Thoracic aorta (tissue), 2 donors: ENCODE data around the gene CACNA1B. TPM values are rescaled to one million over a fixed set of nuclear protein-coding genes. Genes with fewer than 3 reads are reported as not detected.
"Not testable (repeated sequence)": the region's sequence is repeated elsewhere in the genome, so short reads cannot be mapped to it uniquely, and the experiment has no call there.

Experiments used
- ATAC-seq: fragments of 150-250 bp; one replicate; pipeline ENCODE4 v1.8.0; 2017; ENCODE audit warnings: low read depth; ENCODE audit not compliant: insufficient number of reproducible peaks, low FRiP score
- DNase-seq: peaks from one replicate; pipeline ENCODE4 v3.0.0-alpha.2; 2020; ENCODE audit warnings: low spot score
- H3K27ac ChIP-seq, 2 donors: fragments of 200-600 bp; sonication (generic); 1 replicate in 1 of 2; 2 replicates in 1 of 2; pipeline ENCODE4 v1.5.1; 2016; ENCODE audit warnings: mild to moderate bottlenecking in 2 of 2, moderate library complexity in 2 of 2
- H3K27me3 ChIP-seq: fragments of 200-600 bp; sonication (generic); replicated peaks from 2 replicates; pipeline ENCODE4 v1.6.0; 2016; ENCODE audit warnings: mild to moderate bottlenecking; ENCODE audit not compliant: insufficient read depth
- H3K36me3 ChIP-seq: fragments of 200-600 bp; sonication (generic); one replicate; pipeline ENCODE4 v1.5.1; 2016
- H3K4me1 ChIP-seq, 2 donors: fragments of 200-600 bp; sonication (generic); 1 replicate in 1 of 2; 2 replicates in 1 of 2; pipeline versions ENCODE4 v1.5.1 to v1.6.0; 2016; ENCODE audit warnings: low read depth in 2 of 2, mild to moderate bottlenecking in 1 of 2; ENCODE audit not compliant: control insufficient read depth in 1 of 2
- H3K4me3 ChIP-seq: fragments of 200-600 bp; sonication (generic); 2 replicates; pipeline ENCODE4 v1.5.1; 2016; ENCODE audit warnings: mild to moderate bottlenecking
- H3K9me3 ChIP-seq: fragments of 200-600 bp; sonication (generic); 2 replicates; pipeline ENCODE4 v1.5.1; 2016
- CTCF ChIP-seq: fragments of 200-600 bp; sonication (generic); IDR thresholded peaks from one replicate; pipeline ENCODE4 v1.5.1; 2019; ENCODE audit warnings: antibody characterized with exemption
- total RNA-seq, 2 donors: library from RNA; depleted of rRNA; stranded (reverse); fragments of >200 nt; gene quantifications; one replicate each; pipeline versions ENCODE4 v1.1.0 to v1.2.3, GENCODE V29; 2016

Gene CACNA1B
- total RNA-seq, 2 donors from 2014 or later, result 0.07 to 0.14 TPM

DNA sequence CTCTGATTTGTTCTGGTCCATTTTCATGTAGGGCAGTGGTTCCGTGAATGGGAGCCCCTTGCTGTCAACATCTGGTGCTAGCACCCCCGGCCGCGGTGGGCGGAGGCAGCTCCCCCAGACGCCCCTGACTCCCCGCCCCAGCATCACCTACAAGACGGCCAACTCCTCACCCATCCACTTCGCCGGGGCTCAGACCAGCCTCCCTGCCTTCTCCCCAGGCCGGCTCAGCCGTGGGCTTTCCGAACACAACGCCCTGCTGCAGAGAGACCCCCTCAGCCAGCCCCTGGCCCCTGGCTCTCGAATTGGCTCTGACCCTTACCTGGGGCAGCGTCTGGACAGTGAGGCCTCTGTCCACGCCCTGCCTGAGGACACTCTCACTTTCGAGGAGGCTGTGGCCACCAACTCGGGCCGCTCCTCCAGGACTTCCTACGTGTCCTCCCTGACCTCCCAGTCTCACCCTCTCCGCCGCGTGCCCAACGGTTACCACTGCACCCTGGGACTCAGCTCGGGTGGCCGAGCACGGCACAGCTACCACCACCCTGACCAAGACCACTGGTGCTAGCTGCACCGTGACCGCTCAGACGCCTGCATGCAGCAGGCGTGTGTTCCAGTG, 244.0 kb downstream of the CACNA1B start:
- H3K9me3 ChIP-seq, result no peaks in the 10 kb centered on the region
- no peaks in the 10 kb centered on the region for H3K27me3 ChIP-seq
- H3K27ac ChIP-seq, result no peak overlapping the region
- ATAC-seq, result no peak
- no peak for DNase-seq
- no peaks in the 10 kb centered on the region for H3K36me3 ChIP-seq
- TF ChIP-seq CTCF, result no peak
- no peaks in the 10 kb centered on the region for H3K4me1 ChIP-seq
- H3K4me3 ChIP-seq, result no peak overlapping the region

DNA sequence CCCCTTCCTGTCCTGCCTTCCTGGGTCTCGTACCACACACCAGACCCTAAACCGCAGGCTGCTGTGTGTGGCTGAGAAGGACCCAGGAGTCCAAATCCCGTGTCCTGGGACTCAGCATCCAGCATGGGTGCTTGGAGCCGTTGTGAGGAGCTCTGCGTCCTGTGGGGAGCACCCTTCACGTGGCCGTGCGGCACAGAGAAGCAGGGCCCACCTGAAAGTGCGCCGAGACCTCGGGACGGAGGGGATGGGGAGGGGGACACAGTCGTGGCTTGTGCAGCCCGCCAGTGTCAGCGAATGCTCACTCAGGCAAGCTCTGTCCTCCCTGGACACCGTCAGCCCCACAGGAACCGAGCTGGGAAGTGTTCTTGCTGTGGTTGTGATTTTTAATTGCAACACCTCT, 244.6 kb downstream of the CACNA1B start:
- ATAC-seq (no peak), DNase-seq (no peak)
- no peaks in the 10 kb centered on the region for H3K4me1 ChIP-seq
- no peaks in the 10 kb centered on the region for H3K27me3 ChIP-seq
- TF ChIP-seq CTCF, result no peak
- no peak overlapping the region for H3K4me3 ChIP-seq
- no peaks in the 10 kb centered on the region for H3K9me3 ChIP-seq
- no peaks in the 10 kb centered on the region for H3K36me3 ChIP-seq
- H3K27ac ChIP-seq, result no peak overlapping the region

GRCh38 chr9:138122676-138123075, 245.1 kb downstream of the CACNA1B start:
- ATAC-seq (no peak), DNase-seq (no peak)
- H3K27ac ChIP-seq, result no peak overlapping the region
- no peaks in the 10 kb centered on the region for H3K9me3 ChIP-seq
- H3K4me3 ChIP-seq, result no peak overlapping the region
- no peaks in the 10 kb centered on the region for H3K27me3 ChIP-seq
- H3K36me3 ChIP-seq, result no peaks in the 10 kb centered on the region
- H3K4me1 ChIP-seq, result no peaks in the 10 kb centered on the region
- no peak for TF ChIP-seq CTCF

DNA sequence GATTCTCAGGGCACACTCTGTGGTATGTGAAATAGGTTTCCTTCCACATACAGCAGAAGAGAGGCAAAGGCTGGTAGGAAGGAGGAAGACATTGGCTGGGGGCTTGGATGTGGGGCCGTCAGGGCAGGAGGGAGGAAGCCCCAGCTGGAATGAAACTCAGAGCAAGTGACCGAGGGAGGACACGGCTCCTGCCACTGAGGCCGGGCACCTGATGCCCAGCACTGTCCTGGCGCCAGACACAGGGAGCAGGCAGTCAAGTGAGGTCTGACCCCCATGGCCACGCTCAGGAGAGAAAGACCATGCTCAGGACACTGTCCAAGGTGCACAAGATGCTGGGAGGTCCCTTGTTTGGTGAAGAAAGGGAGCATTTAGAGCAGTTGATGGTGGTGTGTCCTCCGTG, 245.5 kb downstream of the CACNA1B start:
- H3K4me1 ChIP-seq, result no peaks in the 10 kb centered on the region
- no peaks in the 10 kb centered on the region for H3K36me3 ChIP-seq
- DNase-seq, result no peak
- no peak overlapping the region for H3K27ac ChIP-seq
- no peak for ATAC-seq
- no peak for TF ChIP-seq CTCF
- H3K27me3 ChIP-seq, result no peaks in the 10 kb centered on the region
- H3K9me3 ChIP-seq, result no peaks in the 10 kb centered on the region
- H3K4me3 ChIP-seq, result no peak overlapping the region

GRCh38 chr9:138126090-138126857, 248.7 kb downstream of the CACNA1B start:
- H3K27ac ChIP-seq, DNase-seq, ATAC-seq, H3K9me3 ChIP-seq, H3K27me3 ChIP-seq, H3K36me3 ChIP-seq, H3K4me3 ChIP-seq, H3K4me1 ChIP-seq: not testable (repeated sequence)

- H3K27ac ChIP-seq, DNase-seq, H3K9me3 ChIP-seq, H3K36me3 ChIP-seq, H3K4me3 ChIP-seq, ATAC-seq, H3K27me3 ChIP-seq, H3K4me1 ChIP-seq: not testable (repeated sequence)
These were observed 249.4 kb downstream of the CACNA1B start for GRCh38 chr9:138126858-138127584.

- not testable (repeated sequence) for H3K4me3 ChIP-seq, H3K36me3 ChIP-seq, H3K27ac ChIP-seq, H3K4me1 ChIP-seq, H3K27me3 ChIP-seq, DNase-seq, H3K9me3 ChIP-seq, ATAC-seq
These were observed 250.4 kb downstream of the CACNA1B start for GRCh38 chr9:138128027-138128426.

- not testable (repeated sequence) for H3K9me3 ChIP-seq, H3K27ac ChIP-seq, H3K4me1 ChIP-seq, H3K4me3 ChIP-seq, H3K27me3 ChIP-seq, H3K36me3 ChIP-seq, ATAC-seq, DNase-seq
These were observed 251.7 kb downstream of the CACNA1B start for GRCh38 chr9:138129318-138129717.
